ENCODE measurements around the gene SYCP2L.

- no peak for TF ChIP-seq CTCF (conservative IDR thresholded peaks at IDR 0.05 in 1 of 2, IDR thresholded peaks at IDR 0.05 in 1 of 2; ENCODE audit: low read depth in 1 of 2, low read length in 2 of 2)
- TF ChIP-seq EZH2 (IDR thresholded peaks at IDR 0.05; ENCODE audit: low read length, missing control alignments): no peak
Observed at GRCh38 chr6:11021714-11022113, 134.9 kb downstream of the SYCP2L start.

Data from fibroblast of lung (primary cell).